Gastroesophageal sphincter (tissue), 3 donors: ENCODE data around the gene RBP3.

Experiments
- EP300 ChIP-seq: sonication (generic); formaldehyde crosslinking; IDR thresholded peaks from one replicate; pipeline ENCODE4 v1.6.1; 2017; ENCODE audit warnings: antibody characterized with exemption, mild to moderate bottlenecking
- POLR2A ChIP-seq, 2 donors: fragments of 450-650 bp; IDR thresholded peaks; one replicate each; pipeline ENCODE4 v1.6.1; 2017; ENCODE audit warnings: antibody characterized with exemption in 2 of 2, mild to moderate bottlenecking in 2 of 2, moderate library complexity in 1 of 2
- TF ChIP-seq, protein P1 (sequence below), 4 experiments: fragments of 200-600 bp in 2 of 4; fragments of 450-650 bp in 2 of 4; sonication (generic) in 1 of 4; IDR thresholded peaks; one replicate each; pipeline ENCODE4 v1.5.1; 2017 to 2019; ENCODE audit warnings: antibody characterized with exemption in 4 of 4, mild to moderate bottlenecking in 2 of 4, moderate library complexity in 2 of 4

GRCh38 chr10:47372726-47373125 lies 24.6 kb downstream of the RBP3 start:
- TF ChIP-seq, protein P1, sequence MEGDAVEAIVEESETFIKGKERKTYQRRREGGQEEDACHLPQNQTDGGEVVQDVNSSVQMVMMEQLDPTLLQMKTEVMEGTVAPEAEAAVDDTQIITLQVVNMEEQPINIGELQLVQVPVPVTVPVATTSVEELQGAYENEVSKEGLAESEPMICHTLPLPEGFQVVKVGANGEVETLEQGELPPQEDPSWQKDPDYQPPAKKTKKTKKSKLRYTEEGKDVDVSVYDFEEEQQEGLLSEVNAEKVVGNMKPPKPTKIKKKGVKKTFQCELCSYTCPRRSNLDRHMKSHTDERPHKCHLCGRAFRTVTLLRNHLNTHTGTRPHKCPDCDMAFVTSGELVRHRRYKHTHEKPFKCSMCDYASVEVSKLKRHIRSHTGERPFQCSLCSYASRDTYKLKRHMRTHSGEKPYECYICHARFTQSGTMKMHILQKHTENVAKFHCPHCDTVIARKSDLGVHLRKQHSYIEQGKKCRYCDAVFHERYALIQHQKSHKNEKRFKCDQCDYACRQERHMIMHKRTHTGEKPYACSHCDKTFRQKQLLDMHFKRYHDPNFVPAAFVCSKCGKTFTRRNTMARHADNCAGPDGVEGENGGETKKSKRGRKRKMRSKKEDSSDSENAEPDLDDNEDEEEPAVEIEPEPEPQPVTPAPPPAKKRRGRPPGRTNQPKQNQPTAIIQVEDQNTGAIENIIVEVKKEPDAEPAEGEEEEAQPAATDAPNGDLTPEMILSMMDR (IDR thresholded peaks at IDR 0.05), result no peak
- TF ChIP-seq POLR2A (IDR thresholded peaks at IDR 0.05), result no peak
- no peak for TF ChIP-seq EP300
